ENCODE results near the gene PRRT2. TPM values are rescaled to one million over a fixed set of nuclear protein-coding genes. Genes with fewer than 3 reads are reported as not detected.
"Not testable (repeated sequence)": the region's sequence is repeated elsewhere in the genome, so short reads cannot be mapped to it uniquely, and the experiment has no call there.

The PRRT2 gene
- 1 to 10 TPM in 1 of 2 experiments, under 1 TPM in 1; 0.85 to 1.1 TPM for total RNA-seq

DNA sequence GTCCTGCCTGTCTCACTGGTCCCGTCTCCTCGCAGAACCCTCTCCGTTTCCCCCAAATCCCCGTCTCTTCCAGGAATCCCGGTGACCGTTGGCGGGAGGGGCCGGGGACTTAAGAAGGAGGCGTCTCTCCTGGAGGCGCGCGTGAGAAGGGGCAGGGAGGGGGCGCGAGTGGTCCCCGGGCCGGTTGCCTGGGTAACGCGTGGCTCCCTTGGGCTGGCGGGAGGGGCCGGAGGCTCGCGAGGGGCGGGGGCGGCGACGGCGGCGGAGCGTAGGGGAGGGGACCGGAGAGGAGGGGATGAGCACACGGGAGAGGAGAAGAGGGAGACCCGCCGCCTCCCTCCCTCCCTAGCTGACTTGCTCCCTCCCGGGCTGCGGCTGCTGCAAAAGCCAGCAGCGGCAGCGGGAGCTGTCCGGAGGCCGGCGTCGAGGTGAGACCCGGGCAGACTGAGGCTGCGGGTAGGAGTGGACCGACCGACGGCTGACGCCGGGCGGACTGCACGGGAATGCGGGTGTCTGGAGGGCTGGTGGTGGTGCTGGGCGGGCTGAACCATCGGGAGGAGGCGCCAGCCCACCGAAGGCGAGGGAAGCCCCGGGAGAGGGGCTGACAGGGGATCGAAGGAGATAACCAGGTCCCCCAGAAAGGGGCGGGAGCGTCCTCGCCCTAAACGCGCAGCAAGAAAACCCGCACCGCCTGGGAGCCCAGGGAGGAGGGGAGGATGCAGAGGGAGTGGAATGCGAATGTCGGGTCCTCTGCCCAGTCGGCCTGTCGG lies at the start of gene PRRT2:
Gene PRRT2, plus strand, starts transcription at position 298 of the 770 bp plus-strand sequence. CDS start 862 bp downstream, outside the sequence.
- H3K27ac Mint-ChIP-seq, result peak within 1 kb of the TSS; percentile 87
- H3K4me3 Mint-ChIP-seq, result peak within 1 kb of the TSS; percentile 96
- DNase-seq (peak; percentile 62), ATAC-seq (no peak)
- CTCF ChIA-PET, result interaction anchor here (1.0 to 1.1 kb wide), 2 partner anchors 9 to 27 kb away, joined by 3 to 5 read pairs; no protein-coding TSS in a partner anchor
- peaks cover 12% of the 10 kb centered on the region for H3K27me3 Mint-ChIP-seq
- peaks cover 36% of the 10 kb centered on the region for H3K36me3 Mint-ChIP-seq
- peaks cover 57% of the 10 kb centered on the region for H3K4me1 Mint-ChIP-seq
- no peaks in the 10 kb centered on the region for H3K9me3 Mint-ChIP-seq (ENCODE audit: low read depth)

DNA sequence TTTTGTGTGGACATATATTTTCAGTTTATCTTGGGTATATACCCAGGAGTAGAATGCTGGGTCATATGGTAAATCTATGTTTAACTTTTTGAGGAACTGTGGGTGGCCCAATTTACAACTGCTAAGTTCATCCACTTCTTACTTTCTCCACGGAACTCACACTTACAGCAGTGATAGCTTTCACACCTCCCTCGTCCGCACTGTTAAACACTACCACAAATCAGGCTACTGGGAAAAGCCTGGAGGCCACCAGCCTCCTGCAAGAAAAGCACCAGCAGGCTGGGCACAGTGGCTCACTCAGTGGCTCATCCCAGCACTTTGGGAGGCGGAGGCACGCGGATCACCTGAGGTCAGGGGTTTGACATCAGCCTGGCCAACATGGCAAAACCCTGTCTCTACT lies 48.7 kb upstream of the PRRT2 start:
- no peak overlapping the region for H3K27ac Mint-ChIP-seq
- H3K4me1 Mint-ChIP-seq, result no peaks in the 10 kb centered on the region
- H3K4me3 Mint-ChIP-seq, result no peak overlapping the region
- no peaks in the 10 kb centered on the region for H3K9me3 Mint-ChIP-seq (ENCODE audit: low read depth)
- H3K36me3 Mint-ChIP-seq, result no peaks in the 10 kb centered on the region
- no peak for ATAC-seq
- CTCF ChIA-PET, result no interaction called here
- DNase-seq, result no peak
- H3K27me3 Mint-ChIP-seq, result peaks cover 5% of the 10 kb centered on the region

DNA sequence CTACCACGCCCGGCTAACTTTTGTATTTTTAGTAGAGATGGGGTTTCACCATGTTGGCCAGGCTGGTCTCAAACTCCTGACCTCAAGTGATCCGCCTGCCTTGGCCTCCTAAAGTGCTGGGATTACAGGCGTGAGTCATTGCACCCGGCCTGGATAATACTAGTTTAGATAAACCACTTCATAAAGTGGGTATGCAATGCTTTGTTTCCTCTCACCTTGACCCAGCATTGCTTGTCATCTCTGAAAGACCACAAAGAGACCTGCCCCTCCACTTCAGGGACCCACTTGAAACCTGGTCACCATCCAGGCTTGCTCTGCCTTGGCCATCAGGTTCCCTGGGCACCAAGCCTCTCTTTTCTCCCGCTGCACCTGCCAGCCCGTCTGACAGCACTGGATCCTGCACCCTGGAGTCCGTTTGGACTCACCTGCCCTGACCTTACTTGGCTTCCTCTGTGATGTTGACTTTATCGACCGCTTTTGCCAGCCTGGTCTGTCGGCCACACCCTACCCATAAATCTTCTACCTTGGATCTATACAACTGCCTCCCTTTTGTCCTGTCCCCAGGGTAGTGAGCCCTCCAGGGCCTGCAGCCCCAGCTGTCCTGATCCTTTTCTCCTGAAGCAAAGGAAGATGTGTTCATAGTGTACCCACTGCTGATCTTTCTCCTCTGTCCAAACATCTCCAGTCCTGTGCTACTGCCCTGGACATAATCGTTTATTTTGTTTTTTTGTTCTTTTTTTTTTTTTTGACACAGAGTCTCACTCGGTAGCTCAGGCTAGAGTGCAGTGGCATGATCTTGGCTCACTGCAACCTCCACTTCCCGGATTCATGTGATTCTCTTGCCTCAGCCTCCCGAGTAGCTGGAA lies 46.6 kb upstream of the PRRT2 start:
- Mint-ChIP-seq H3K4me3 (no peak overlapping the region), H3K27ac (no peak overlapping the region)

DNA sequence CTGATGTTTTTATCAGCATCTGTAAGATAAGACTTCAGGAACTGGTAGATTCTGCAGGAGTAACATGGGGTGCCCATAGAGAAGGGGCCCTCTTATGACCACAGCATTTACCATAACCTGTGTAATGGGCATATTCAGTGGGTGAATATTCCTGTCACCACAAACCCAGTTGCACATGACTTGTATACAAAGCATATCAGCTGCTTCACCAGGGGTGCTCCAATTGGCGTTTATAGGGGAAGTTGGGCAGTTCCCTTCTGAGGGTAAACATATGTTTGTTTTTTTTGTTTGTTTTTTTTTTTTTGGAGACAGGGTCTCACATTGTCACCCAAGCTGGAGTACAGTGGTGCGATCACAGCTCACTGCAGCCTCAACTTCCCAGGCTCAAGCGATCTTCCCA lies 45.4 kb upstream of the PRRT2 start:
- ATAC-seq (no peak), DNase-seq (no peak)
- Mint-ChIP-seq H3K9me3 (ENCODE audit: low read depth) (no peaks in the 10 kb centered on the region), H3K36me3 (no peaks in the 10 kb centered on the region), H3K27me3 (peaks cover 5% of the 10 kb centered on the region), H3K4me1 (no peaks in the 10 kb centered on the region), H3K4me3 (no peak overlapping the region), H3K27ac (no peak overlapping the region)
- CTCF ChIA-PET, result interaction anchor here (2.5 kb wide), 1 partner anchor 18 kb away, joined by 7 read pairs; no protein-coding TSS in a partner anchor

More for the DNA sequence above, 46.6 kb upstream of the PRRT2 start:
- DNase-seq (no peak), ATAC-seq (no peak)
- peaks cover 5% of the 10 kb centered on the region for H3K27me3 Mint-ChIP-seq
- H3K9me3 Mint-ChIP-seq (ENCODE audit: low read depth), result no peaks in the 10 kb centered on the region
- no peaks in the 10 kb centered on the region for H3K36me3 Mint-ChIP-seq
- H3K4me1 Mint-ChIP-seq, result no peaks in the 10 kb centered on the region
- CTCF ChIA-PET, result interaction anchor here (2.5 kb wide), 1 partner anchor 19 kb away, joined by 7 read pairs; no protein-coding TSS in a partner anchor

DNA sequence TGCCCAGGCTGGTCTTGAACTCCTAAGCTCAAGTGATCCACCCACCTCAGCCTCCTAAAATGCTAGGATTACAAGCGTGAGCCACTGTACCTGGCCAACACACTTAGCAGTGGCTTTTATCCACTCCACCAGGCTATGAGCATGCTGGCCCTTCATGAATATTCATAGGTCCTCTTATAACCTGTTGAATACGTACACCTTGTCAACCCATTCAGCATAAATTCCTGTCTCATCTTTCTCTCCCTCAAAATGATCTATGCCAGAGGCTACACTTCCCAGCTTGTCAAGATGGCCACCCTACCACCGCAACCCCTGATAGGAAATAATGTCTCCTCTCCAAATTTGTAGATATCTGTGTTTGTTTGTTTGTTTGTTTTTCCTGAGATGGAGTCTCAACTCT lies 44.9 kb upstream of the PRRT2 start:
- Mint-ChIP-seq H3K36me3 (no peaks in the 10 kb centered on the region), H3K27me3 (peaks cover 5% of the 10 kb centered on the region), H3K4me3 (no peak overlapping the region), H3K4me1 (no peaks in the 10 kb centered on the region), H3K9me3 (ENCODE audit: low read depth) (no peaks in the 10 kb centered on the region), H3K27ac (no peak overlapping the region)
- ATAC-seq, result no peak
- no peak for DNase-seq
- CTCF ChIA-PET, result interaction anchor here (2.5 kb wide), 1 partner anchor 17 kb away, joined by 7 read pairs; no protein-coding TSS in a partner anchor

DNA sequence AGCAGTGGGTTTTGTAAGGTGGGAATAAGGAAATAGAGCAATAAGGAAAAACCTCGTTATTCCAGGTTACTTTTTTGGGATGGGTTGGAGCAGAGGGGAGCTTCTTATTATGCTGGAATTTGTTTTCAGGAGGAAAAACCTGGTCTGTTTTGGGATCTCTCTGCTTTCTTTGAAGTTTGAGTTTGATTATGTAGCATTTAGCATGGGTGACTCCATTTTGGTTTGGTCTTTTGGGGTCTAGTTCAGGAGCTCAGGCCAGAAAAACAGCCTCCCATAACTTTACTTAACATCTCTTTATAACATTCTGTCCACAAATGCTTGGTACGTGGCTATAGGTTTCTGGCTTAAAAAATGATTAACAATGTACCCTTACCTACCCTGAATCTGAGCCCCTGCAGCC lies 42.5 kb upstream of the PRRT2 start:
- no peaks in the 10 kb centered on the region for H3K9me3 Mint-ChIP-seq (ENCODE audit: low read depth)
- no peaks in the 10 kb centered on the region for H3K36me3 Mint-ChIP-seq
- DNase-seq, result no peak
- CTCF ChIA-PET, result interaction anchor here (0.8 to 1.8 kb wide), 5 partner anchors 15 to 46 kb away, joined by 3 to 5 read pairs (median 3); partner anchors contain the start of gene PAGR1
- H3K4me1 Mint-ChIP-seq, result peaks cover 2% of the 10 kb centered on the region
- no peak for ATAC-seq
- peaks cover 2% of the 10 kb centered on the region for H3K27me3 Mint-ChIP-seq
- no peak overlapping the region for H3K4me3 Mint-ChIP-seq
- H3K27ac Mint-ChIP-seq, result no peak overlapping the region

DNA sequence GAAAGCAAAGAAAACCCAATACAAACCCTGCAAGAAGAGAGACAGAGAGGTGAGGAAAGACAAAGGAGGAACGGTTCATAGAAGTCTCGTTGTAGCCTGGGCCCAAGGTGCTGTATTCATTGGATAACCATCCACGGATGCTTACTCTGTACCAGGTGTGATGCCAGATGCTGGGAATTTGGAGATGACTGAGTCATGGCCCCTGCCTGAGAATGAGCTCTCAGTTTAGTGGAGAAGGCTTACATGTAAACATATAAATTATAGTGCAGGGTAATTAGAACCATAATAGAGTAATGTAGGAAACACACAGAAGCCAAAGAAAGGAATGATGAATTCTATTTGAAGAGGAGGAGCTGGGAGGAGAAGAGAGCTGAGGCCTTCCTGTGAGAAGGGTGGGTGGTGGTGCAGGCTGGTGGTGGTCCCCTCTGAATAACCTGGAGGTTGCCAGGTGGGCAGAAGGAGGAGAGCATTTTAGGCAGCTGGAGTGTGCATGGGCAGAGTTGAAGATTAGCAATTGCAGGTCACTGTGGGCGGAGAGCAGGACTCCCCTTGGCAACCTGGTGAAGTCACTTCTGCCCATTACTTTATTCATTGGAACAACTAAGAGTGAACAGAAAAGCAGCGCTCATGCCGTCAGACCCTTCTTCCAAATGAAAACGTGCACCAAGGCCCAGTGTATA lies 41.6 kb upstream of the PRRT2 start:
- Mint-ChIP-seq H3K27ac (no peak overlapping the region), H3K27me3 (peaks cover 2% of the 10 kb centered on the region), H3K36me3 (no peaks in the 10 kb centered on the region), H3K9me3 (ENCODE audit: low read depth) (no peaks in the 10 kb centered on the region), H3K4me3 (no peak overlapping the region), H3K4me1 (peaks cover 2% of the 10 kb centered on the region)
- CTCF ChIA-PET, result interaction anchor here (0.8 to 1.7 kb wide), 4 partner anchors 14 to 79 kb away, joined by 3 to 4 read pairs (median 3); no protein-coding TSS in a partner anchor
- ATAC-seq, result no peak
- DNase-seq, result no peak

DNA sequence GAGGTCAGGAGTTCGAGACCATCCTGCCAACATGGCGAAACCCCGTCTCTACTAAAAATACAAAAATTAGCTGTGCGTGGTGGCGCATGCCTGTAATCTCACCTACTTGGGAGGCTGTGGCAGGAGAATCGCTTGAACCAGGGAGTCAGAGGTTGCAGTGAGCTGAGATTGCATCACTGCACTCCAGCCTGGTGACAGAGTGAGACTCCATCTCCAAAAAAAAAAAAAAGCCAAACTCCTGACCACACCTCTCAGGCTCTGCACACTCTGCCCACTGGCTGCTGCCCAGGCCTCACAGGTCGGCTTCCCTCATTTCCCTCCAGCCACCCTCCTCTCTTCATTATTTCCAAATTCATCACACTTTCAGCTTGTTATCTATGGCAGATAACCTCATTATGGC lies 39.7 kb upstream of the PRRT2 start:
- H3K27me3 Mint-ChIP-seq; H3K9me3 Mint-ChIP-seq (ENCODE audit: low read depth); H3K27ac Mint-ChIP-seq; H3K36me3 Mint-ChIP-seq; DNase-seq; H3K4me1 Mint-ChIP-seq; ATAC-seq; H3K4me3 Mint-ChIP-seq: not testable (repeated sequence)
- CTCF ChIA-PET, result interaction anchor here (1.4 kb wide), 1 partner anchor 13 kb away, joined by 3 read pairs; no protein-coding TSS in a partner anchor

DNA sequence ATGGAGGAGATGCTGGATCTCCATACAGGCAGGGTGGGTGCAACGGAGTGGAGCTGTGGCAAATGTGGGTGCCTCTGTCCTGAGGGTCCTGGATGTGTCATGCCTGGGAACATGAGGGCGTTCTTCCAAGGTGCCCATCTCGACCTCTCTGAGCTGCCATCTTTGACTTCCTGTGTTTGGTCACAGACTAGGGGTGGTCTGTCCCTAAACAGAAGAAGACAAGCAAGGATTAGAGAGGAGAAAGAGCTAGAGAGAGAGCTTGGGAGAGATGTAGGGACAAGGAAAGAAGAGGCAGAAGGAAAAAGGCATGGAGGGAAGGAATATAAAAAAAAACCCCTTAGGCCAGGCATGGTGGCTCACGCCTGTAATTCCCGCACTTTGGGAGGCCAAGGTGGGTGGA lies 37.3 kb upstream of the PRRT2 start:
- H3K4me3 Mint-ChIP-seq, result no peak overlapping the region
- H3K4me1 Mint-ChIP-seq, result peaks cover 2% of the 10 kb centered on the region
- H3K27ac Mint-ChIP-seq, result no peak overlapping the region
- H3K9me3 Mint-ChIP-seq (ENCODE audit: low read depth), result no peaks in the 10 kb centered on the region
- ATAC-seq (no peak), DNase-seq (no peak)
- peaks cover 6% of the 10 kb centered on the region for H3K27me3 Mint-ChIP-seq
- CTCF ChIA-PET, result interaction anchor here (0.6 to 2.1 kb wide), 7 partner anchors 10 to 1168 kb away, joined by 3 to 15 read pairs (median 3); partner anchors contain the start of gene KIF22
- no peaks in the 10 kb centered on the region for H3K36me3 Mint-ChIP-seq

DNA sequence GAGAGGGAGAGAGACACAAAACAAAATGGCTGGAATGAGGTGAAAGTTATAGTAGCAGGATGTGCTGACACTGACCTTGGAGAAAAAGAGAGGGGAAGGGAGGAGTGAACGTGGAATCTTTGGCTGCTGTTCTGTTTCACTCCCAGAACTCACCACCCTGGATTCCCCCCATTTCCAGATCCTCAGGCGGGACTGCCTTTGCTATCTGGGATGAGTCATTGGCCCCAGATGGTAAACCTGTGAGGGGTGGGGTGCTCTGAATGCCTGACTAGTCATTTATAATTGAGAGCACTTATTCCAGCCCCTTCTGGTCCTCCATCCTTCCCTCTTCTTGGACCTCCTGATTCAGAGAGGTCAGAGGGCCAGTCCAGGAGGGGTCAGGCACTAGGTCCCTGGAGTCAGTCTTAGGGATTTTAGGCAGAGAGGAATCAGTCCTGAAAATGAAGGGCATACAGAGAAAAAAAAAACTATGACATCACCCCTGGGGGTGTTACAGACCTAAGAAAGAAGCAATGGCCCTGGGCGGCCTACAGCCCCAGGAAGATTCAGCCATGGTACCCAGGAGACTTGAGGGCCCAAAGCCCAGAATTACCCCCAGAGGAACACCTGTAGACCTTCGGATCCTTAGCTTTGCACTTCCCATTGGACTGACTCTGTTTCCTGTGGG lies 36.1 kb upstream of the PRRT2 start:
- CTCF ChIA-PET, result interaction anchor here (2.3 kb wide), 1 partner anchor 10 kb away, joined by 11 read pairs; no protein-coding TSS in a partner anchor
- peaks cover 9% of the 10 kb centered on the region for H3K27me3 Mint-ChIP-seq
- no peak for DNase-seq
- no peaks in the 10 kb centered on the region for H3K9me3 Mint-ChIP-seq (ENCODE audit: low read depth)
- H3K27ac Mint-ChIP-seq, result no peak overlapping the region
- ATAC-seq, result no peak
- no peak overlapping the region for H3K4me3 Mint-ChIP-seq
- H3K36me3 Mint-ChIP-seq, result no peaks in the 10 kb centered on the region
- peaks cover 2% of the 10 kb centered on the region for H3K4me1 Mint-ChIP-seq

DNA sequence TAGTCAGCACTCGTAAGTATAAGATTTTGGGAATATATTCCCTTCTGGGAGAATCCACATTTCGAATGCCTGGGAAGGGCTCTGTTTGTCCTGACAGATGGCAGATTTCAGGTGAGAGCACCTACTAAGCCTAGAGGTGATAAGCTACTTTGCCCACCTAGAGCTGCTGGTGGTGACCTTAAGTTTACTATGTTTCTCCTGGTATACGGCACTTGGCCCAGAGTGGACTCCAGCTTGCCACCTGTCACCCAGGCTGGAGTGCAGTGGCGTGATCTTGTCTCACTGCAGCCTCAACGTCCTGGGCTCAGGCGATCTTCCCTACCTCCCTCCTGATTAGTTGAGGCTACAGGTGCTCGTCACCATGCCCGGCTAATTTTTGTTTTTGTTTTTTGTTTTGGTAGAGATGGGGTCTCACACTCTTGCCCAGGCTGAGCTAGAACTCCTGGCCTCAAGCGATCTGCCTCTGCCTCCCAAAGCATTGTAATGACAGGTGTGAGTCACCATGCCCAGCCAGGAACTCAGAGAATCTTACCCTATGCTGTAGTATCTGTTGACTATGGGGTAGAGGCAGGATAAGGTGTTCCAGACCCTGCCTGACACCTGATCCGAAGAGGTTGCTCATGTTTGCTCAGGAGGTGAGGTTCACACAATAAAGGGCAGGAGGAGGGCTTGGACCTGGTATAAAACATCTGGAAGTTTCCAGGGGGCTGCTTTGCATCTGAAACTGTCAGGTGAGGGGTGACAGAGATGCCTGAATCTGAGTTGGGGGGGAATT lies 34.2 kb upstream of the PRRT2 start, which contains the start of gene ZG16:
Gene ZG16, plus strand, starts transcription at position 681 of the 775 bp plus-strand sequence. CDS start 1,011 bp downstream, outside the sequence.
- no peak within 1 kb of the TSS for H3K27ac Mint-ChIP-seq
- H3K36me3 Mint-ChIP-seq, result no peaks in the 10 kb centered on the region
- DNase-seq, result no peak
- peaks cover 2% of the 10 kb centered on the region for H3K4me1 Mint-ChIP-seq
- H3K9me3 Mint-ChIP-seq (ENCODE audit: low read depth), result no peaks in the 10 kb centered on the region
- CTCF ChIA-PET, result interaction anchor here (0.8 to 2.3 kb wide), 4 partner anchors 8 to 254 kb away, joined by 3 to 11 read pairs (median 4); no protein-coding TSS in a partner anchor
- H3K4me3 Mint-ChIP-seq, result no peak within 1 kb of the TSS
- H3K27me3 Mint-ChIP-seq, result peaks cover 13% of the 10 kb centered on the region
- ATAC-seq, result no peak

DNA sequence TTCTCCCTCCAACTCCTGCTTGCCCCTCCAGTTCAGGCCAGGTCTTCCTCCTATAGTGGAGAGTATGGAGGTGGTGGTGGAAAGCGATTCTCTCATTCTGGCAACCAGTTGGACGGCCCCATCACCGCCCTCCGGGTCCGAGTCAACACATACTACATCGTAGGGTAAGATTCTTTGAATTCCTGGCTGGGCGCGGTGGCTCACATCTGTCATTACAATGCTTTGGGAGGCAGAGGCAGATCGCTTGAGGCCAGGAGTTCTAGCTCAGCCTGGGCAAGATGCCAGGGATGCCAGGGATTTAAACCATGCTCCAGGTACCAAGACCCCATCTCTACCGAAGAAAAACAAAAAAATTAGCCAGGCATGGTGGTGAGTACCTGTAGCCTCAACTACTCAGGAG lies 32.5 kb upstream of the PRRT2 start:
- H3K27ac Mint-ChIP-seq, result no peak overlapping the region
- DNase-seq, result no peak
- H3K36me3 Mint-ChIP-seq, result no peaks in the 10 kb centered on the region
- peaks cover 13% of the 10 kb centered on the region for H3K27me3 Mint-ChIP-seq
- H3K9me3 Mint-ChIP-seq (ENCODE audit: low read depth), result no peaks in the 10 kb centered on the region
- H3K4me3 Mint-ChIP-seq, result no peak overlapping the region
- no peak for ATAC-seq
- CTCF ChIA-PET, result no interaction called here
- H3K4me1 Mint-ChIP-seq, result peaks cover 9% of the 10 kb centered on the region

Data from activated CD8-positive, alpha-beta memory T cell treated with anti-CD3 and anti-CD28 coated beads, Interleukin-2, amount 10 ng/mL, durations not matched to agents 7 days and 5 days (primary cell).